MM.1S (cell line): ENCODE results near the gene PPIF.

Experiments
- DNase-seq: peaks from one replicate; pipeline ENCODE4 v3.0.0-alpha.2; 2015
- H2AFZ ChIP-seq: fragments of 300-600 bp; sonication (generic); 2 replicates; pipeline ENCODE4 v1.6.0; 2016; ENCODE audit warnings: antibody characterized with exemption, low read length
- H3F3A ChIP-seq: fragments of 300-600 bp; sonication (generic); 2 replicates; pipeline ENCODE4 v1.6.1; 2016; ENCODE audit warnings: mild to moderate bottlenecking, antibody characterized with exemption, low read length, moderate library complexity, mixed read lengths; ENCODE audit not compliant: insufficient read depth
- H3K27ac ChIP-seq: fragments of 300-600 bp; sonication (generic); 2 replicates; pipeline ENCODE4 v1.5.1; 2016; ENCODE audit warnings: mild to moderate bottlenecking, low read length
- H3K27me3 ChIP-seq: fragments of 300-600 bp; sonication (generic); replicated peaks from 2 replicates; pipeline ENCODE4 v1.6.0; 2016; ENCODE audit warnings: low read length; ENCODE audit not compliant: insufficient read depth
- H3K36me3 ChIP-seq: fragments of 300-600 bp; sonication (generic); replicated peaks from 2 replicates; pipeline ENCODE4 v1.6.1; 2016; ENCODE audit warnings: mild to moderate bottlenecking, low read length, mixed read lengths; ENCODE audit not compliant: insufficient read depth
- H3K4me1 ChIP-seq: fragments of 300-600 bp; sonication (generic); 2 replicates; pipeline ENCODE4 v1.6.1; 2016; ENCODE audit warnings: low read length, mixed read lengths
- H3K4me2 ChIP-seq: fragments of 300-600 bp; sonication (generic); 2 replicates; pipeline ENCODE4 v1.6.0; 2016; ENCODE audit warnings: low read depth, low read length
- H3K4me3 ChIP-seq: fragments of 300-600 bp; sonication (generic); 2 replicates; pipeline ENCODE4 v1.5.1; 2016; ENCODE audit warnings: low read length, mixed read lengths
- H3K79me2 ChIP-seq: fragments of 300-600 bp; sonication (generic); 2 replicates; pipeline ENCODE4 v1.6.1; 2016; ENCODE audit warnings: mixed run types, low read length, mixed read lengths
- H3K9ac ChIP-seq: fragments of 300-600 bp; sonication (generic); 2 replicates; pipeline ENCODE4 v1.6.1; 2016; ENCODE audit warnings: low read length, mixed read lengths
- H3K9me2 ChIP-seq: fragments of 300-600 bp; sonication (generic); replicated peaks from 2 replicates; pipeline ENCODE4 v1.6.1; 2016; ENCODE audit warnings: mild to moderate bottlenecking, low read length, mixed read lengths; ENCODE audit not compliant: insufficient read depth
- H3K9me3 ChIP-seq: fragments of 300-600 bp; sonication (generic); replicated peaks from 2 replicates; pipeline ENCODE4 v1.6.1; 2016; ENCODE audit warnings: mild to moderate bottlenecking, low read length, mixed read lengths; ENCODE audit not compliant: insufficient read depth
- H4K20me1 ChIP-seq: fragments of 300-600 bp; sonication (generic); 2 replicates; pipeline ENCODE4 v1.6.1; 2016; ENCODE audit warnings: mild to moderate bottlenecking, low read length, moderate library complexity, mixed read lengths; ENCODE audit not compliant: insufficient read depth
- CTCF ChIP-seq: fragments of 300-600 bp; sonication (generic); IDR thresholded peaks from 2 replicates; pipeline ENCODE4 v1.5.1; 2016; ENCODE audit warnings: antibody characterized with exemption, low read length, mixed read lengths
- EZH2 ChIP-seq: fragments of 300-600 bp; sonication (generic); optimal IDR thresholded peaks from 2 replicates; pipeline ENCODE3; 2017; ENCODE audit warnings: low read depth, mild to moderate bottlenecking, antibody characterized with exemption, low read length, mixed read lengths
- EZH2phosphoT487 ChIP-seq: fragments of 300-600 bp; sonication (generic); IDR thresholded peaks from 2 replicates; pipeline ENCODE4 v1.6.1; 2018; ENCODE audit warnings: antibody characterized with exemption, low read length

Gene PPIF

DNA sequence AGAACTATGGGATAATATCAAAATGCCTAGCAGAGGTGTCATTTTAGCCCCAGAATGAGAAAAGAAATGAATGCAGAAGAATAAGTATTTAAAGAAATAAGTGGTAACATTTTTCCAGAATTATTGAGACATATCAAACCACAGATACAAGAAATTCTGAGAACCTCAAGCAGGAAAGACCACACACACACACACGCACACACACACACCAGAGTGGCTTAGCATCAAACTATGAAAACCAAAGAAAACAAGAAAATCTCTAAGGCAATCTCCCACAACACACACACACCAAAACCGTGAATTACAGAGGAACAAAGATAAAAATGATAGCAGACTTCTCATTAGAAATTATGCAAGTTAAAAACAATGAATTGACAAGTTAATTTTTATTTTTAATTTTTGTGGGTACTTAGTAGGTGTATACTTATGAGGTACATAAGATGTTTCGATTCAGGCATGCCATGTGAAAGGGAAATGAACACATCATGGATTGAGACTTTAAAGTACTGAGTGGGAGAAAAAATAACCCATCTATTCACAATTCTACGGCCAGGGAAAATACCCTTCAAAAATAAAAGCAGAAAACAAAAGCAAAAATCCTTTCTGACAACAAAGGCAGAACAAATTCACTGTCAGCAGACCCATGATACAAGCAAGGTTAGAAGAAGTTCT, 14.6 kb downstream of the PPIF start:
- no peaks in the 10 kb centered on the region for H3K79me2 ChIP-seq
- no peak overlapping the region for H2AFZ ChIP-seq
- H3K27me3 ChIP-seq = no peaks in the 10 kb centered on the region
- H3K9me3 ChIP-seq = no peaks in the 10 kb centered on the region
- H3K9me2 ChIP-seq = no peaks in the 10 kb centered on the region
- H3K4me2 ChIP-seq = no peak overlapping the region
- H4K20me1 ChIP-seq = no peaks in the 10 kb centered on the region
- no peaks in the 10 kb centered on the region for H3K4me1 ChIP-seq
- H3K36me3 ChIP-seq = no peaks in the 10 kb centered on the region
- no peak overlapping the region for H3K4me3 ChIP-seq
- no peak for DNase-seq
- H3K27ac ChIP-seq = no peak overlapping the region
- H3F3A ChIP-seq = no peaks in the 10 kb centered on the region
- H3K9ac ChIP-seq = no peak overlapping the region
- no peak for TF ChIP-seq CTCF
- no peak for TF ChIP-seq EZH2phosphoT487
- no peak for TF ChIP-seq EZH2

DNA sequence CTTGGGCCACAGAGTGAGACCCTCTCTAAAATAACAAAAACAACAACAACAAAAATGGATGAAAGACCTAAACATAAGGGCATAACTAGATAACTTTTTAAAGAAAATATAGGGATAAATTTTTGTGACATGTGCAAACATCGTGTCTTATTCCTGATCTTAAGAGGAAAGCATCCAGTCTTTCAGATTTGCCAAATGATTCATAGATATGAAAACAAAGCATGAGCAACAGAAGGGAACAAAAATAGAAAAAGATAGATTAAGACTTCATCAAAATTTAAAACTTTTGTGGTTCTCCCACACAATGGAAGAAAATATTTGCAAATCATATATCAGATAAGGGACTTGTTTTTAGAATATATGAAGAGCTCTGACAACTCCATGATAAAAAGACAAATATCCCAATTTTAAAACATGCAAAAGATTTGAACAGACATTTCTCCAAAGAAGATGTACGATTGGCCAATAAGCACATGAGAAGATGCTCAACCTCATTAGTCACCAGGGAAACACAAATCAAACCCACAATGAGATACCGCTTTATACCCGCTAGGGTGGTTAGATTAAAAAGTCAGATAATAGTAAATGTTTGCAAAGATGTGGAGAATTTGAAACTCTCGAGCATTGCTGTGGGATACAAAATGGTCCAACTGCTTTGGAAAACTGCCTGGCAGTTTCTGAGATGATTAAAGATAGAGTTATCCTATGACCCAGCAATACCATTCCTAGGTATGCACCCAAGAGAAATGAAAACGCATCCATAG, 20.3 kb downstream of the PPIF start:
- Histone ChIP-seq H3K9ac (no peak overlapping the region), H3K27me3 (no peaks in the 10 kb centered on the region), H3K4me3 (no peak overlapping the region), H3K79me2 (no peaks in the 10 kb centered on the region), H3K4me1 (peaks cover 5% of the 10 kb centered on the region), H3K9me3 (no peaks in the 10 kb centered on the region), H3F3A (no peaks in the 10 kb centered on the region), H3K36me3 (no peaks in the 10 kb centered on the region), H3K9me2 (no peaks in the 10 kb centered on the region), H3K4me2 (no peak overlapping the region), H2AFZ (no peak overlapping the region), H3K27ac (no peak overlapping the region), H4K20me1 (no peaks in the 10 kb centered on the region)
- DNase-seq = no peak
- TF ChIP-seq EZH2phosphoT487 (no peak), EZH2 (no peak), CTCF (no peak)

DNA sequence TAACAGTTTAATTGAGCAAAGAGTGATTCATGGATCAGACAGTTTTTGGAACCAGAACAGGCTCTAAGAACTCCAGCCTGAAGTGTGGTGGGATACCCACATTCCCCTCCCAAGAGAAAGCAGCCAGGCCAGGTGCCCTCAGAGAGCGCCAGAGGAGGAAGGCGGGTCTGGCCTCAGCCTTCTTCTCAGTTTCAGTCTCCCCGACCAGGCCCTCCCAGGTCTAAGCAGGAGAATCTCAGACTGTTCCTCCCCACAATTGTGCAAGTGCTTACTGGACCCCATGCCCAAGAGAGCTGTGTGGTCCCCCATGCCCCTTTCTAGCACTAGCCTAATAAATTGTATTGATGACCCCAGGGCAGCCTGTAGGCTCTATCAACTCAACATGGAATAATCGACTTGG, 25.6 kb downstream of the PPIF start:
- Histone ChIP-seq H3K9me2 (no peaks in the 10 kb centered on the region), H2AFZ (no peak overlapping the region), H3K4me1 (peaks cover 12% of the 10 kb centered on the region), H4K20me1 (no peaks in the 10 kb centered on the region), H3K27me3 (no peaks in the 10 kb centered on the region), H3K9me3 (no peaks in the 10 kb centered on the region), H3K36me3 (no peaks in the 10 kb centered on the region), H3K27ac (no peak overlapping the region), H3K79me2 (no peaks in the 10 kb centered on the region), H3F3A (no peaks in the 10 kb centered on the region), H3K4me3 (no peak overlapping the region), H3K9ac (no peak overlapping the region), H3K4me2 (0 out of 2 replicates have a peak overlapping the region, but pooled peaks have one; percentile 11)
- no peak for TF ChIP-seq EZH2phosphoT487
- TF ChIP-seq CTCF = no peak
- no peak for TF ChIP-seq EZH2
- DNase-seq = peak; percentile 26
